ENCODE data around the gene PRR30.

DNA sequence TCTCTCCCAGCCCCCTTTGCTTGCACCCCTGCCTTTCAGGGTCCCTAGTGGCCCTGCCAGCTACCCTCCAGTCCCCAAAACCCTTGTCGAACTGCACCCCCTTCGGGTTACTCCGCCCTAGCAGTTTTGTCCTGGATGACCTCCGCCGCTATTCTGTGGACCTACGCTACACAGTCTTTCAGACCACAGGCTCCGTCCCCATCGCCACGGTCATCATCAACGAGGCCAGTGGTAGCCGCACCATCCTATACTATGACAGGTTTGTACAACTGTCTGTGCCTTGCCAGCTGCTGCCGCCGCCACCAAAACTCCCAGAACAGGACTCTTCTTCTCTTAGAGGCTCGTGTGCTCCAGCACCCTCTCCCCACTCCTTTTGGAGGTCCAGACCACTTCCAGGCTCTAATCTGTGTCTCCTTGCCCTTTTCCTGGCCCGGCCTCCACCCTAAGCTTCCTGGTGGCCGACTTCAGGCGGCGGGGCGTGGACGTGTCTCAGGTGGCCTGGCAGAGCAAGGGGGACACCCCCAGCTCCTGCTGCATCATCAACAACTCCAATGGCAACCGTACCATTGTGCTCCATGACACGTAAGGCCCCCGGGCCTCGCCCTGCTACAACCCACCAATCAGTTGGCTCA, 44.7 kb downstream of the PRR30 start:
- TF ChIP-seq POLR2AphosphoS5 (IDR thresholded peaks at IDR 0.05; ENCODE audit: borderline replicate concordance, low read depth, low read length) (no peak), EZH2 (IDR thresholded peaks at IDR 0.05) (no peak), FOXP2 (optimal IDR thresholded peaks at IDR 0.05; ENCODE audit: control extremely low read depth, extremely low read length, insufficient read depth) (no peak)

Measured in SK-N-MC (cell line).